WTC11 (cell line): ENCODE measurements around the gene ST6GAL1. TPM values are rescaled to one million over a fixed set of nuclear protein-coding genes. Genes with fewer than 3 reads are reported as not detected.

Experiments used
- ATAC-seq: fragments of 200-7000 bp; cut with Tn5 transposase; 2 replicates; pipeline ENCODE4 v1.10.0; 2021; ENCODE audit warnings: mild to moderate bottlenecking, moderate library complexity
- CTCF ChIA-PET: fragments of 300-600 bp; sonication (Branson Sonifier 250); formaldehyde crosslinking; loops from one replicate; lab custom pipeline; 2021; ENCODE audit warnings: antibody characterized with exemption; lab: Charles Lee
- POLR2A ChIA-PET: fragments of 350-600 bp; sonication (Branson Sonifier 250); formaldehyde crosslinking; loops from one replicate; lab custom pipeline; 2021; ENCODE audit warnings: antibody characterized with exemption; lab: Charles Lee
- DNase-seq: peaks from one replicate; pipeline ENCODE4 v3.0.0; 2021; ENCODE audit warnings: low spot score
- H3K27ac Mint-ChIP-seq: 2 replicates; pipeline ENCODE4 v1.8.0; 2021; ENCODE audit warnings: mixed read lengths
- H3K27me3 Mint-ChIP-seq: 2 replicates; pipeline ENCODE4 v1.8.0; 2021; ENCODE audit warnings: low read depth, mild to moderate bottlenecking, moderate library complexity, mixed read lengths
- H3K36me3 Mint-ChIP-seq: 2 replicates; pipeline ENCODE4 v1.8.0; 2021; ENCODE audit warnings: mixed read lengths
- H3K4me1 Mint-ChIP-seq: 2 replicates; pipeline ENCODE4 v1.8.0; 2022; ENCODE audit warnings: mixed read lengths
- H3K4me3 Mint-ChIP-seq: 2 replicates; pipeline ENCODE4 v1.8.0; 2021; ENCODE audit warnings: mild to moderate bottlenecking, moderate library complexity, mixed read lengths
- H3K9me3 Mint-ChIP-seq: 2 replicates; pipeline ENCODE4 v1.8.0; 2021; ENCODE audit warnings: mixed read lengths
- CREB1 ChIP-seq: sonication (generic); formaldehyde crosslinking; IDR thresholded peaks from 2 replicates; pipeline ENCODE4 v1.8.0; 2023; ENCODE audit warnings: mild to moderate bottlenecking, missing genetic modification reagents
- CTCF ChIP-seq: fragments of 200-600 bp; IDR thresholded peaks from 2 replicates; pipeline ENCODE4 v1.8.0; 2022; ENCODE audit warnings: antibody characterized with exemption
- EMX1 ChIP-seq: fragments of 250-450 bp; sonication (Bioruptor Pico); IDR thresholded peaks from 2 replicates; pipeline ENCODE4 v1.8.0; 2021; ENCODE audit warnings: mild to moderate bottlenecking
- JUN ChIP-seq: sonication (generic); formaldehyde crosslinking; IDR thresholded peaks from 2 replicates; pipeline ENCODE4 v1.8.0; 2023; ENCODE audit warnings: mild to moderate bottlenecking, missing genetic modification reagents
- OVOL2 ChIP-seq: fragments of 250-450 bp; sonication (Bioruptor Pico); IDR thresholded peaks from 2 replicates; pipeline ENCODE4 v1.9.0; 2021; ENCODE audit warnings: mild to moderate bottlenecking, borderline replicate concordance
- SP1 ChIP-seq: sonication (generic); formaldehyde crosslinking; conservative IDR thresholded peaks from 2 replicates; pipeline ENCODE4 v1.8.1; 2022; ENCODE audit warnings: missing genetic modification reagents
- TEAD4 ChIP-seq: sonication (generic); formaldehyde crosslinking; IDR thresholded peaks from 2 replicates; pipeline ENCODE4 v1.8.0; 2022; ENCODE audit warnings: mild to moderate bottlenecking, missing genetic modification reagents
- ZMAT4 ChIP-seq: fragments of 250-450 bp; sonication (Bioruptor Pico); IDR thresholded peaks from 2 replicates; pipeline ENCODE4 v1.9.0; 2021; ENCODE audit warnings: mild to moderate bottlenecking
- ZNF396 ChIP-seq: fragments of 250-450 bp; sonication (Bioruptor Pico); IDR thresholded peaks from 2 replicates; pipeline ENCODE4 v1.8.0; 2021; ENCODE audit warnings: mild to moderate bottlenecking, moderate library complexity, borderline replicate concordance
- ZNF423 ChIP-seq: fragments of 250-450 bp; sonication (Bioruptor Pico); IDR thresholded peaks from 2 replicates; pipeline ENCODE4 v2.1.2; 2022; ENCODE audit warnings: mild to moderate bottlenecking, moderate library complexity
- total RNA-seq: library from RNA; stranded (reverse); gene quantifications from 3 replicates; pipeline ENCODE4 v1.2.3, GENCODE V29; 2021
- TF ChIP-seq, protein P1 (sequence below): sonication (generic); formaldehyde crosslinking; IDR thresholded peaks from 2 replicates; pipeline ENCODE4 v1.8.1; 2022; ENCODE audit warnings: mild to moderate bottlenecking, missing genetic modification reagents, moderate library complexity, borderline replicate concordance
- TF ChIP-seq, protein P2 (sequence below): fragments of 250-450 bp; sonication (Bioruptor Pico); IDR thresholded peaks from 2 replicates; pipeline ENCODE4 v2.1.2; 2022; ENCODE audit warnings: mild to moderate bottlenecking, moderate library complexity
- TF ChIP-seq, protein P3 (sequence below): sonication (generic); formaldehyde crosslinking; IDR thresholded peaks from 2 replicates; pipeline ENCODE4 v1.8.0; 2022; ENCODE audit warnings: missing genetic modification reagents
- TF ChIP-seq, protein P4 (sequence below): sonication (generic); formaldehyde crosslinking; IDR thresholded peaks from 2 replicates; pipeline ENCODE4 v1.8.0; 2023; ENCODE audit warnings: mild to moderate bottlenecking, missing genetic modification reagents

Gene ST6GAL1
- total RNA-seq, 1 experiment from 2014 or later, result 87.5 TPM

- no peak for TF ChIP-seq CTCF
- peak; percentile 48; the same call in 1 of the 2 replicates for TF ChIP-seq SP1 (CRISPR knock-in tag)
- TF ChIP-seq, all 79 proteins: peak for 17
Measured at GRCh38 chr3:186930641-186931531, 560 bp downstream of the ST6GAL1 start (continued).

GRCh38 chr3:186931532-186932280 is 1.4 kb downstream of the ST6GAL1 start:
- Mint-ChIP-seq H3K36me3 (peaks cover 22% of the 10 kb centered on the region), H3K27me3 (peaks cover 19% of the 10 kb centered on the region), H3K27ac (peak overlapping the region; percentile 87), H3K4me1 (peaks cover 36% of the 10 kb centered on the region), H3K9me3 (peaks cover 11% of the 10 kb centered on the region), H3K4me3 (peak overlapping the region; percentile 92)
- DNase-seq (peak; percentile 57), ATAC-seq (peak; percentile 25)
- POLR2A ChIA-PET, result interaction anchor here (0.8 to 1.0 kb wide), 3 partner anchors 70 to 231 kb away, joined by 3 to 4 read pairs (median 4); no protein-coding TSS in a partner anchor
- TF ChIP-seq EMX1 (CRISPR knock-in tag) (0 out of 2 replicates have a peak, but pooled peaks have one; percentile 16), OVOL2 (no peak), TEAD4 (no peak), ZNF423 (CRISPR knock-in tag) (peak; percentile 72), SP1 (CRISPR knock-in tag) (no peak), ZMAT4 (no peak)
- TF ChIP-seq, protein P1, sequence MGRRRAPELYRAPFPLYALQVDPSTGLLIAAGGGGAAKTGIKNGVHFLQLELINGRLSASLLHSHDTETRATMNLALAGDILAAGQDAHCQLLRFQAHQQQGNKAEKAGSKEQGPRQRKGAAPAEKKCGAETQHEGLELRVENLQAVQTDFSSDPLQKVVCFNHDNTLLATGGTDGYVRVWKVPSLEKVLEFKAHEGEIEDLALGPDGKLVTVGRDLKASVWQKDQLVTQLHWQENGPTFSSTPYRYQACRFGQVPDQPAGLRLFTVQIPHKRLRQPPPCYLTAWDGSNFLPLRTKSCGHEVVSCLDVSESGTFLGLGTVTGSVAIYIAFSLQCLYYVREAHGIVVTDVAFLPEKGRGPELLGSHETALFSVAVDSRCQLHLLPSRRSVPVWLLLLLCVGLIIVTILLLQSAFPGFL (CRISPR knock-in tag), result no peak
- CTCF ChIA-PET, result interaction anchor here (0.7 to 5.3 kb wide), 9 partner anchors 9 to 208 kb away, joined by 3 to 39 read pairs (median 4); partner anchors contain the start of gene RPL39L

GRCh38 chr3:186932281-186933181 is 2.2 kb downstream of the ST6GAL1 start:
- no peak for DNase-seq
- POLR2A ChIA-PET, result interaction anchor here (0.6 kb wide), 1 partner anchor 26 kb away, joined by 4 read pairs; no protein-coding TSS in a partner anchor
- TF ChIP-seq ZNF396 (CRISPR knock-in tag) (no peak), JUN (CRISPR knock-in tag) (no peak), CREB1 (CRISPR knock-in tag) (no peak)
- TF ChIP-seq, protein P2, sequence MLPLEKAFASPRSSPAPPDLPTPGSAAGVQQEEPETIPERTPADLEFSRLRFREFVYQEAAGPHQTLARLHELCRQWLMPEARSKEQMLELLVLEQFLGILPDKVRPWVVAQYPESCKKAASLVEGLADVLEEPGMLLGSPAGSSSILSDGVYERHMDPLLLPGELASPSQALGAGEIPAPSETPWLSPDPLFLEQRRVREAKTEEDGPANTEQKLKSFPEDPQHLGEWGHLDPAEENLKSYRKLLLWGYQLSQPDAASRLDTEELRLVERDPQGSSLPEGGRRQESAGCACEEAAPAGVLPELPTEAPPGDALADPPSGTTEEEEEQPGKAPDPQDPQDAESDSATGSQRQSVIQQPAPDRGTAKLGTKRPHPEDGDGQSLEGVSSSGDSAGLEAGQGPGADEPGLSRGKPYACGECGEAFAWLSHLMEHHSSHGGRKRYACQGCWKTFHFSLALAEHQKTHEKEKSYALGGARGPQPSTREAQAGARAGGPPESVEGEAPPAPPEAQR (CRISPR knock-in tag), result no peak
- TF ChIP-seq, protein P1 (CRISPR knock-in tag), result no peak
- TF ChIP-seq, protein P3, sequence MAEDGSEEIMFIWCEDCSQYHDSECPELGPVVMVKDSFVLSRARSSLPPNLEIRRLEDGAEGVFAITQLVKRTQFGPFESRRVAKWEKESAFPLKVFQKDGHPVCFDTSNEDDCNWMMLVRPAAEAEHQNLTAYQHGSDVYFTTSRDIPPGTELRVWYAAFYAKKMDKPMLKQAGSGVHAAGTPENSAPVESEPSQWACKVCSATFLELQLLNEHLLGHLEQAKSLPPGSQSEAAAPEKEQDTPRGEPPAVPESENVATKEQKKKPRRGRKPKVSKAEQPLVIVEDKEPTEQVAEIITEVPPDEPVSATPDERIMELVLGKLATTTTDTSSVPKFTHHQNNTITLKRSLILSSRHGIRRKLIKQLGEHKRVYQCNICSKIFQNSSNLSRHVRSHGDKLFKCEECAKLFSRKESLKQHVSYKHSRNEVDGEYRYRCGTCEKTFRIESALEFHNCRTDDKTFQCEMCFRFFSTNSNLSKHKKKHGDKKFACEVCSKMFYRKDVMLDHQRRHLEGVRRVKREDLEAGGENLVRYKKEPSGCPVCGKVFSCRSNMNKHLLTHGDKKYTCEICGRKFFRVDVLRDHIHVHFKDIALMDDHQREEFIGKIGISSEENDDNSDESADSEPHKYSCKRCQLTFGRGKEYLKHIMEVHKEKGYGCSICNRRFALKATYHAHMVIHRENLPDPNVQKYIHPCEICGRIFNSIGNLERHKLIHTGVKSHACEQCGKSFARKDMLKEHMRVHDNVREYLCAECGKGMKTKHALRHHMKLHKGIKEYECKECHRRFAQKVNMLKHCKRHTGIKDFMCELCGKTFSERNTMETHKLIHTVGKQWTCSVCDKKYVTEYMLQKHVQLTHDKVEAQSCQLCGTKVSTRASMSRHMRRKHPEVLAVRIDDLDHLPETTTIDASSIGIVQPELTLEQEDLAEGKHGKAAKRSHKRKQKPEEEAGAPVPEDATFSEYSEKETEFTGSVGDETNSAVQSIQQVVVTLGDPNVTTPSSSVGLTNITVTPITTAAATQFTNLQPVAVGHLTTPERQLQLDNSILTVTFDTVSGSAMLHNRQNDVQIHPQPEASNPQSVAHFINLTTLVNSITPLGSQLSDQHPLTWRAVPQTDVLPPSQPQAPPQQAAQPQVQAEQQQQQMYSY (CRISPR knock-in tag), result no peak
- TF ChIP-seq, protein P4, sequence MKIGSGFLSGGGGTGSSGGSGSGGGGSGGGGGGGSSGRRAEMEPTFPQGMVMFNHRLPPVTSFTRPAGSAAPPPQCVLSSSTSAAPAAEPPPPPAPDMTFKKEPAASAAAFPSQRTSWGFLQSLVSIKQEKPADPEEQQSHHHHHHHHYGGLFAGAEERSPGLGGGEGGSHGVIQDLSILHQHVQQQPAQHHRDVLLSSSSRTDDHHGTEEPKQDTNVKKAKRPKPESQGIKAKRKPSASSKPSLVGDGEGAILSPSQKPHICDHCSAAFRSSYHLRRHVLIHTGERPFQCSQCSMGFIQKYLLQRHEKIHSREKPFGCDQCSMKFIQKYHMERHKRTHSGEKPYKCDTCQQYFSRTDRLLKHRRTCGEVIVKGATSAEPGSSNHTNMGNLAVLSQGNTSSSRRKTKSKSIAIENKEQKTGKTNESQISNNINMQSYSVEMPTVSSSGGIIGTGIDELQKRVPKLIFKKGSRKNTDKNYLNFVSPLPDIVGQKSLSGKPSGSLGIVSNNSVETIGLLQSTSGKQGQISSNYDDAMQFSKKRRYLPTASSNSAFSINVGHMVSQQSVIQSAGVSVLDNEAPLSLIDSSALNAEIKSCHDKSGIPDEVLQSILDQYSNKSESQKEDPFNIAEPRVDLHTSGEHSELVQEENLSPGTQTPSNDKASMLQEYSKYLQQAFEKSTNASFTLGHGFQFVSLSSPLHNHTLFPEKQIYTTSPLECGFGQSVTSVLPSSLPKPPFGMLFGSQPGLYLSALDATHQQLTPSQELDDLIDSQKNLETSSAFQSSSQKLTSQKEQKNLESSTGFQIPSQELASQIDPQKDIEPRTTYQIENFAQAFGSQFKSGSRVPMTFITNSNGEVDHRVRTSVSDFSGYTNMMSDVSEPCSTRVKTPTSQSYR (CRISPR knock-in tag), result no peak

More at GRCh38 chr3:186932281-186933181, 2.2 kb downstream of the ST6GAL1 start:
- H3K4me3 Mint-ChIP-seq, result peak overlapping the region; percentile 92
- H3K27me3 Mint-ChIP-seq, result peaks cover 19% of the 10 kb centered on the region
- peak overlapping the region; percentile 87 for H3K27ac Mint-ChIP-seq
- CTCF ChIA-PET, result interaction anchor here (0.7 to 5.3 kb wide), 9 partner anchors 23 to 207 kb away, joined by 3 to 39 read pairs (median 4); partner anchors contain the start of gene RPL39L
- H3K4me1 Mint-ChIP-seq, result peaks cover 42% of the 10 kb centered on the region
- H3K36me3 Mint-ChIP-seq, result peaks cover 27% of the 10 kb centered on the region
- ATAC-seq, result no peak
- peaks cover 11% of the 10 kb centered on the region for H3K9me3 Mint-ChIP-seq
